HepG2 (cell line): ENCODE results near the gene SURF2.
"Not testable (repeated sequence)": the region's sequence is repeated elsewhere in the genome, so short reads cannot be mapped to it uniquely, and the experiment has no call there.

Experiments
- NR3C1 ChIP-seq: sonication (generic); formaldehyde crosslinking; IDR thresholded peaks from 2 replicates; pipeline ENCODE4 v1.4.0; 2020; ENCODE audit warnings: missing genetic modification reagents
- RFX5 ChIP-seq: IDR thresholded peaks from 2 replicates; pipeline ENCODE4 v1.6.1; 2011; ENCODE audit warnings: low read depth, low read length, improper control_type of control experiment

- TF ChIP-seq RFX5; NR3C1 (CRISPR knock-in tag): not testable (repeated sequence)
Observed at GRCh38 chr9:133334888-133335287, 21.5 kb upstream of the SURF2 start.
